DOHH2 (cell line): Measurements from ENCODE around the gene COL9A3.

Source experiments
- H3F3A ChIP-seq: fragments of 200-600 bp; sonication (generic), shearing (Covaris generic); 2 replicates; pipeline ENCODE4 v1.6.0; 2016; ENCODE audit warnings: antibody characterized with exemption, mild to moderate bottlenecking; ENCODE audit not compliant: control insufficient read depth, insufficient read depth
- H3K27ac ChIP-seq: fragments of 200-600 bp; sonication (generic); 2 replicates; pipeline ENCODE4 v1.5.1; 2014; ENCODE audit warnings: low read depth, mild to moderate bottlenecking, low read length, moderate library complexity
- H3K27me3 ChIP-seq: fragments of 200-600 bp; sonication (generic); 2 replicates; pipeline ENCODE4 v1.6.1; 2014; ENCODE audit warnings: mild to moderate bottlenecking, low read length, mixed read lengths; ENCODE audit not compliant: control insufficient read depth
- H3K36me3 ChIP-seq: fragments of 200-600 bp; sonication (generic); 2 replicates; pipeline ENCODE4 v1.6.1; 2014; ENCODE audit warnings: mild to moderate bottlenecking, low read length, moderate library complexity, mixed read lengths; ENCODE audit not compliant: control insufficient read depth
- H3K4me1 ChIP-seq: fragments of 200-600 bp; sonication (generic); 2 replicates; pipeline ENCODE4 v1.6.1; 2014; ENCODE audit warnings: mild to moderate bottlenecking, low read length, mixed read lengths; ENCODE audit not compliant: control insufficient read depth
- H3K4me2 ChIP-seq: fragments of 200-600 bp; sonication (generic); 2 replicates; pipeline ENCODE4 v1.6.0; 2014; ENCODE audit warnings: mild to moderate bottlenecking, low read length, moderate library complexity
- H3K4me3 ChIP-seq: fragments of 200-600 bp; sonication (generic); 2 replicates; pipeline ENCODE4 v1.5.1; 2014; ENCODE audit warnings: mild to moderate bottlenecking, low read length, mixed read lengths
- H3K79me2 ChIP-seq: fragments of 200-600 bp; sonication (generic); 2 replicates; pipeline ENCODE4 v1.6.1; 2014; ENCODE audit warnings: mild to moderate bottlenecking, low read length, mixed read lengths; ENCODE audit not compliant: control insufficient read depth
- H3K9me2 ChIP-seq: fragments of 200-600 bp; sonication (generic); replicated peaks from 2 replicates; pipeline ENCODE4 v1.6.1; 2014; ENCODE audit warnings: mild to moderate bottlenecking, low read length, mixed read lengths; ENCODE audit not compliant: control insufficient read depth
- H3K9me3 ChIP-seq: fragments of 200-600 bp; sonication (generic); 2 replicates; pipeline ENCODE4 v1.6.1; 2014; ENCODE audit warnings: antibody characterized with exemption, low read length, mixed read lengths; ENCODE audit not compliant: control insufficient read depth, insufficient read depth
- H4K20me1 ChIP-seq: fragments of 200-600 bp; sonication (generic); 2 replicates; pipeline ENCODE4 v1.6.0; 2014; ENCODE audit warnings: low read depth, mild to moderate bottlenecking, antibody characterized with exemption, low read length, moderate library complexity; ENCODE audit not compliant: control insufficient read depth, insufficient read depth
- EZH2phosphoT487 ChIP-seq: fragments of 200-600 bp; sonication (generic); IDR thresholded peaks from 2 replicates; pipeline ENCODE4 v1.6.1; 2017; ENCODE audit warnings: borderline replicate concordance, mild to moderate bottlenecking, antibody characterized with exemption, low read length, moderate library complexity, mixed read lengths
- TF ChIP-seq, protein P1 (sequence below): fragments of 200-600 bp; sonication (generic); IDR thresholded peaks from one replicate; pipeline ENCODE4 v1.5.1; 2014; ENCODE audit warnings: antibody characterized with exemption, mild to moderate bottlenecking, low read depth, low read length; ENCODE audit not compliant: poor library complexity, severe bottlenecking

Gene COL9A3

DNA sequence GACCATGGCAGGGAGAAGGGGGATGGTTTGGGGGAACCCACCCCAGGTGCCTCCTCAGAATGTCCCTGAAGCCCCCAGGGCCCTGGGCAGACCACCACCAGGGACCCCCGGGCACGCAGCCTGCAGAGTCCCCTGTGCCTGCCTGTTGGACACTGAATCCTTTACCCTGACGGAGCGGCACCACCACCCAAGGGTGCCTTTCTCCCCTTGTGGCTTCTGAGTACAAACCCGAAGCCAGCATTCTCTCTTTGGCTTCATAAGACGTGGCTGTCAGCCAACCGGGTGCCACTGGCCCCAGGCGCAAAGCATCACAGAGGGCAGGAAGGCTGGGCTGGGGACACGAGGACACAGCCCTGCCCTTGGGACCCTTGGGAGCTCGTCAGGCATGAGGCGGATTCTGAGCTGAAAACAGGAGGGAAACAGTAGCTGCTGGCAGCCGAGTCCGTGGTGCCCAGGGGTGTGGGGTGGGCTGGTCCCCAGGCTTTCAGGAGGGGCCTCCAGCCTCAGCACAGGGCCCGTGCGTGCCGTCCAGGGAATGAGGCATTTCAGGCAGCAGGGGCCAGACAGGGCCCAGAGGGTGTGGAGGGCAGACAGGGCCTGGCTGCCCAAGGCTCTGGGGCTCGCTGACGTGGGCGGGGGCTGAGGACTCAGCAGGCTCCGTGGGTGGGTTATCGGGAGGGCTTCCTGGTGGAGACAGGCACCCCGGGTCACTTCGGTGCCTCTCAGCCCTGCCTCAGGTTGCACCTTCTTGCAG, 3.5 kb downstream of the COL9A3 start:
- no peaks in the 10 kb centered on the region for H3K79me2 ChIP-seq
- H3F3A ChIP-seq = peaks cover 3% of the 10 kb centered on the region; the same call in 1 of the 2 replicates
- H3K27me3 ChIP-seq = peaks cover 39% of the 10 kb centered on the region
- H3K4me3 ChIP-seq = no peak overlapping the region
- H3K9me2 ChIP-seq = no peaks in the 10 kb centered on the region
- H3K4me2 ChIP-seq = no peak overlapping the region
- no peaks in the 10 kb centered on the region for H4K20me1 ChIP-seq
- no peaks in the 10 kb centered on the region for H3K36me3 ChIP-seq
- TF ChIP-seq, protein P1, sequence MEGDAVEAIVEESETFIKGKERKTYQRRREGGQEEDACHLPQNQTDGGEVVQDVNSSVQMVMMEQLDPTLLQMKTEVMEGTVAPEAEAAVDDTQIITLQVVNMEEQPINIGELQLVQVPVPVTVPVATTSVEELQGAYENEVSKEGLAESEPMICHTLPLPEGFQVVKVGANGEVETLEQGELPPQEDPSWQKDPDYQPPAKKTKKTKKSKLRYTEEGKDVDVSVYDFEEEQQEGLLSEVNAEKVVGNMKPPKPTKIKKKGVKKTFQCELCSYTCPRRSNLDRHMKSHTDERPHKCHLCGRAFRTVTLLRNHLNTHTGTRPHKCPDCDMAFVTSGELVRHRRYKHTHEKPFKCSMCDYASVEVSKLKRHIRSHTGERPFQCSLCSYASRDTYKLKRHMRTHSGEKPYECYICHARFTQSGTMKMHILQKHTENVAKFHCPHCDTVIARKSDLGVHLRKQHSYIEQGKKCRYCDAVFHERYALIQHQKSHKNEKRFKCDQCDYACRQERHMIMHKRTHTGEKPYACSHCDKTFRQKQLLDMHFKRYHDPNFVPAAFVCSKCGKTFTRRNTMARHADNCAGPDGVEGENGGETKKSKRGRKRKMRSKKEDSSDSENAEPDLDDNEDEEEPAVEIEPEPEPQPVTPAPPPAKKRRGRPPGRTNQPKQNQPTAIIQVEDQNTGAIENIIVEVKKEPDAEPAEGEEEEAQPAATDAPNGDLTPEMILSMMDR = no peak
- TF ChIP-seq EZH2phosphoT487 = no peak
- no peak overlapping the region for H3K27ac ChIP-seq
- H3K9me3 ChIP-seq = no peaks in the 10 kb centered on the region
- peaks cover 10% of the 10 kb centered on the region for H3K4me1 ChIP-seq

DNA sequence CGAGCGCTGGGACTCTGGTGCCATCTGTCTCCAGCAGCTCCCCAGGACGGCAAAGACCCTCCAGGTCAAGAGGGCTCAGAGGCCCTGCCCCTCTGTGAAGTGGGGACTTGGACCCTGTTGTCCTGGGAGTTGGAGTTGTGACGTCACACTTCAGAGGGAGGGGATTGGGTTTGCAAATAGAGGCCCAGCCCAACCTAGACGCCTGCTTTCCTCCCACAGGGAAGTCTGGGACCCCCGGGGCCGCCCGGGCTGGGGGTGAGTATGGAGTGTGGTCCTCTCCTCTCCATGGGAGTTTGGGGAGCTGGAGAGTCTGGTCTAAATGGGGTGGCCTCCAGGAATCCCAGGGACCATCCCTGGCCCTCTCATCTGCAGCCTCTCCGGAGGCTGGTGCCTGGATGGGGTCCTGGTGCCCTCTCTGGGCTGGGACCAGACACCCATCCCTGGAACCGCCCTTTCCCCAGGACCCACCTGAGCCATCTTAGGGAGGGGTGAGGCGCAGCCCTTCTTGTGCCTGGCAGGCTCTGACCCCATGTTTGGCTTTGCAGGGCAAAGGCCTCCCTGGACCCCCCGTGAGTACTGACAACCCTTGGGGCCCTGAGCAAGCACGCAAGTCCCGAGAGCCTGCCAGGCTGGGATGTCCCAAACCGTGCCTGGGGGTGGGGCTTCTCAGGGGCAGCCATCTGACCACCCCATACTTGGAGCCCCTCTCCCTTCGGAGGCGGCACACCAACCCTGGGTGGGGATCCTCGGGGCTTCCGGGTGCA, 4.3 kb downstream of the COL9A3 start:
- peaks cover 17% of the 10 kb centered on the region for H3K4me1 ChIP-seq
- no peak for TF ChIP-seq EZH2phosphoT487
- TF ChIP-seq, protein P1 = no peak
- peaks cover 37% of the 10 kb centered on the region for H3K27me3 ChIP-seq
- H4K20me1 ChIP-seq = no peaks in the 10 kb centered on the region
- no peaks in the 10 kb centered on the region for H3K36me3 ChIP-seq
- H3K4me3 ChIP-seq = no peak overlapping the region
- no peak overlapping the region for H3K4me2 ChIP-seq
- H3K79me2 ChIP-seq = no peaks in the 10 kb centered on the region
- H3K9me2 ChIP-seq = no peaks in the 10 kb centered on the region
- no peak overlapping the region for H3K27ac ChIP-seq
- no peaks in the 10 kb centered on the region for H3K9me3 ChIP-seq
- H3F3A ChIP-seq = peaks cover 3% of the 10 kb centered on the region; the same call in 1 of the 2 replicates

DNA sequence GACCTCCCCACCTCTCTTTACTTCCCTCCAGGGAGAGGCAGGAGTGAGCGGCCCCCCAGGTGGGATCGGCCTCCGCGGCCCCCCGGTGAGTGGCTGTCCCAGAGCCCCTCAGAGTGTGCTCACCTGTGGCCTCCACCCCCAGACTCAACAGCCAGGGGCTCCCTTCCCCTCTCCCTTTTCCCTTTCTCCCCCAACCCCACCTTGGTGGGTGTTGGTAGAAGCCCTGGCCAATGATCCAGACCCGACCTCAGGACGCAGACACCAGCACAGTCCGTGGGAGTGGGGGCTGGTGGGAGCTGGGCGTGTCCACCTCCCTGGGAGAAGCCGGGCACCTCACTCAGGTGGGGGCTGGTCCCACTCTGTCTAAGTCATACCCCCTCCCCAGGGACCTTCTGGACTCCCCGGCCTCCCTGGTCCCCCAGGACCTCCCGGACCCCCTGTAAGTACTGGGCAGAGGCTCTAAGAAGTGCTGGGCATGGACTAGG, 4.9 kb downstream of the COL9A3 start:
- TF ChIP-seq EZH2phosphoT487 = no peak
- TF ChIP-seq, protein P1 = no peak
- H3K36me3 ChIP-seq = no peaks in the 10 kb centered on the region
- no peaks in the 10 kb centered on the region for H3K79me2 ChIP-seq
- H3K27ac ChIP-seq = no peak overlapping the region
- no peaks in the 10 kb centered on the region for H3K9me2 ChIP-seq
- no peak overlapping the region for H3K4me3 ChIP-seq
- no peaks in the 10 kb centered on the region for H3K9me3 ChIP-seq
- no peak overlapping the region for H3K4me2 ChIP-seq
- peaks cover 19% of the 10 kb centered on the region for H3K4me1 ChIP-seq
- H3K27me3 ChIP-seq = peaks cover 32% of the 10 kb centered on the region
- H3F3A ChIP-seq = peaks cover 3% of the 10 kb centered on the region; the same call in 1 of the 2 replicates
- no peaks in the 10 kb centered on the region for H4K20me1 ChIP-seq
